Choroid plexus epithelial cell (primary cell): ENCODE data around the gene CECR2.
A peak's percentile ranks its signal among the peaks of the same experiment; 100 is the strongest.

Experiments
- DNase-seq: peaks from one replicate; pipeline ENCODE4 v3.0.0-alpha.2; 2010; ENCODE audit warnings: low read depth
- H3K4me3 ChIP-seq: 2 replicates; pipeline ENCODE4 v1.5.1; 2011; ENCODE audit warnings: low read depth, mild to moderate bottlenecking, control low read depth, low read length, moderate library complexity
- TF ChIP-seq, protein P1 (sequence below): conservative IDR thresholded peaks from 2 replicates; pipeline ENCODE4 v1.5.1; 2011; ENCODE audit warnings: low read depth, mild to moderate bottlenecking, control low read depth, inconsistent platforms, low read length, moderate library complexity

The CECR2 gene

DNA sequence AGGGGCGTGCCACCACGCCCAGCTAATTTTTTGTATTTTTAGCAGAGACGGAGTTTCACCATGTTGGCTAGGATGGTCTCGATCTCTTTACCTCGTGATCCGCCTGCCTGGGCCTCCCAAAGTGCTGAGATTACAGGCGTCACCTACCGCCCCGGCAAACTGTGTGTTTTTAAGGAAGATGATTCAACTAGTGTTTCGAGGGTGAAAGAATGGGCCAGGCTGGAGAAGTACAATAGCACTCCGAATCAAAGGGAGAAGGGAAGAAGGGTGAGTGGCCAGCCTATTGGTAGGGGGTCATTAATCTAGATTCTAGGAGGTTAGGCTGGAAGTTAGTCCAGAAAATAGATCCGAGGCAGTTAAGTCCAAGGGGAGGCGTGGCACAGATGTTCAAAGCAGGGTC lies 2.9 kb upstream of the CECR2 start:
- TF ChIP-seq, protein P1, sequence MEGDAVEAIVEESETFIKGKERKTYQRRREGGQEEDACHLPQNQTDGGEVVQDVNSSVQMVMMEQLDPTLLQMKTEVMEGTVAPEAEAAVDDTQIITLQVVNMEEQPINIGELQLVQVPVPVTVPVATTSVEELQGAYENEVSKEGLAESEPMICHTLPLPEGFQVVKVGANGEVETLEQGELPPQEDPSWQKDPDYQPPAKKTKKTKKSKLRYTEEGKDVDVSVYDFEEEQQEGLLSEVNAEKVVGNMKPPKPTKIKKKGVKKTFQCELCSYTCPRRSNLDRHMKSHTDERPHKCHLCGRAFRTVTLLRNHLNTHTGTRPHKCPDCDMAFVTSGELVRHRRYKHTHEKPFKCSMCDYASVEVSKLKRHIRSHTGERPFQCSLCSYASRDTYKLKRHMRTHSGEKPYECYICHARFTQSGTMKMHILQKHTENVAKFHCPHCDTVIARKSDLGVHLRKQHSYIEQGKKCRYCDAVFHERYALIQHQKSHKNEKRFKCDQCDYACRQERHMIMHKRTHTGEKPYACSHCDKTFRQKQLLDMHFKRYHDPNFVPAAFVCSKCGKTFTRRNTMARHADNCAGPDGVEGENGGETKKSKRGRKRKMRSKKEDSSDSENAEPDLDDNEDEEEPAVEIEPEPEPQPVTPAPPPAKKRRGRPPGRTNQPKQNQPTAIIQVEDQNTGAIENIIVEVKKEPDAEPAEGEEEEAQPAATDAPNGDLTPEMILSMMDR = no peak
- no peak overlapping the region for H3K4me3 ChIP-seq
- DNase-seq = no peak

DNA sequence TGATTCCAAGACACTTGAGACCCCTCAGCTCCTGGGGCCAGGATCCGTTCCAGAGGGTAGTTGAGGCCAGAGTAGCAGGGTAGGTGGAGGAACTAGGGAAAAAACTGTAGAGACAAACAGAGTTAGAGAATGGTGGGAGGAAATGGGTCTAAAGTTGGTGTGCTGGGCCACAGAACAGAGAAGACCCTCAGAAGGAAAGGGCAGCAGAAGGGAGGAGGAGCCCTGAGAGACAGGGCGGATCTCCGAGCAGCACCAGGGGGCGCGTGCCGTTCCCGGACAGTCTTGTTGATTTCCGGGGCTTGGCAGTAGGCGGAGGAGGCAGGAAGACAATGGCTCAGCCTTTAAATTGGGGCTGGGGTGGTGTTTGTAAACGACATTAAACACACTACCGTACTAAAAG lies 2.4 kb upstream of the CECR2 start:
- peak; percentile 46 for DNase-seq
- TF ChIP-seq, protein P1 = peak; percentile 54
- no peak overlapping the region for H3K4me3 ChIP-seq

DNA sequence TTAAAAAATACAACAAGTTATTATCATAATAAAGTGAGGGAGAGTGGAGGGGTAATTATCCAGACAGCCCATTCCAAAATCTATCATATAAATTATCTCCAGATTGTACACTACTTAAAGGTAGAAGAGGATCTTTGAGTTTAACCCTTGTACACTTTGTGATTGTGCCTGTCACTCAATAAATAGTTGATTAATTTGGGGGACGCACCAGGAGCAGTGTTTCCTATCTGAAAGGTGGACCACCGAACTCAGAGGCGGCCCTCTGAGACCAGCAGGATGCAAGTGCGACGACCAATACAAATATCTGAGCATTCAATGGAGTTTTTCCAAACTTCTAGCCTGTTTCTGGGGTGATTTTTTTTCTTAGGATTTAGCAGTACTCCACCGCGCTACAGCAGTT lies 1.1 kb upstream of the CECR2 start:
- TF ChIP-seq, protein P1 = no peak
- peak overlapping the region; percentile 48 for H3K4me3 ChIP-seq
- DNase-seq = no peak

DNA sequence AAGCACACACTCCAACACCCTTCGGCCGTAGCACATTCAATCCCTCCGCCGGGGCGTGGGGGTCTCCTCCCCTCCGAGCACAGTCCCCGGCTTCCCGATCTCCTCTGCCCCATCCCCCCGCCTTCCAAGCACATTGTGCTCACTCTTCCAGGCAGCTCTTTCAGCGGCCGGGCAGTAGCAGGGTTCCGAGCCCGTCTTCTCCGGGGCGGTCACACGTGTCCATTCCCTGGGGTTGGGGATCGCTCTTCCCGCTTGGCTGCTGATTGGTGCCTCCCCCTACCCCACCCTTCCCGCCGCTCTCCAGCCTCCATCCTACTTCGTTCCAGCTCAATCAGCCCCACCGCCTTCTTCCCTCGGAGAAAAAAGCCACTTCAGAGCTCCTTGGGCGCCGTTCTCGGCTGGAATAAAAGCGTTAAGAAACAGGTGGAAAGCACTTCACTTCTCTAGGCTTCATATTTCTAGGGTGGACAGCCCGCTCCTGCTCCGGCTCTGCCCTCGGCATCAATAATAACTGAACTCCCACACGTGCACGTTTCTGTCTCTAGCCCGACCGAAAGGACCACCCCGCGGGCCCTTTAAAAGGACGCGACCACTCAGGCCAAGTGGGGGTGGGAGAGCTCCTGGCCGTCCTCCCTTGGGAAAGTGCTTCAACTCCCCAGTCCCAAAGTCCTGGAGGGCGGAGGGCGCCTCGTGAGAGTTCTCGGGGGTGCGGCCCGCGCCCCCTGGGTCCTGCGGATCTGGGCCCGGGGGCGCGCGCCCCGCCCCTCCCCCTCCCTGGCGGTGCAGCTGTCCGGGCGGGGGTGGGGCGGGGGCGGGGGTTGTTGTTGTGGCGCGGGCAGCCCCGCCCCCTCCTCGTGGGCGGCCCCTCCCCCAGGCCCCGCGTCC lies 464 bp upstream of the CECR2 start:
- TF ChIP-seq, protein P1 = no peak
- peak; percentile 40 for DNase-seq
- peak overlapping the region; percentile 48 for H3K4me3 ChIP-seq

DNA sequence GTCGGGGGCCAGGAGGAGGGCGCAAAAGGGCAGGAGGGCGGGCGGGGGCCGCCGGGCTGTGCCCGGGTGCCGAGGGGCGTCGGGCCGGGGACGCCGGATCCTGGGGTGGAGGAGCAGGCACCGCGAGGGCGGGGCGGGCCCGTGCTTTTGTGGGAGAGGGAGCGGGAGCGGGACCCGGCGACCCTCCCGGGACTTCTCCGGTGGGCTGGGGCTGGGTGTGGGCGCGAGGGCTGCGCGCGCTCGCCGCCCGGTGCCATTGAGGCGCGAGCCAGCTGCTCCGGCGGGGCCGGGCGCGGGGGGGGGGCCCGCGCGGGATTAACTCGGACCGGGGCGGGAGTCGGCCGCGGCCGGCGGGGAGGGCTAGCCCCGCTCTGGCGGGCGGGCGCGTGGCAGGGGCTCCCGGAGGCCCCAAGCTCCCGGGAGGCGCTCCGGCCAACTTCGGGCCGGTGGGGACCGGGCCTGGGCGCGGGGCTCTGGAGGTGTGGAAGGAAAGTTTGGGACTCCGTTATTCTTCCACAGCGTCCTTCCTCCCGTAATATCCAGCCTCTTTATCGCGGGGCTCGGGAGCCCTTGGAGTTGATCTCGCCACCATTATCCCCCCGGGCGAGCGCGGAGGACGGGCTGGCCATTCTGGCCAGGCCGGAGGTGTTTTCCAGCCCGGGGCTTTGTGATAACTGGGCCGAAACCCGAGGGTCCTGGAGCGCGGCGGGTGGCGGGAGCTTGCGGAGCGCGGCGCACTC lies 936 bp downstream of the CECR2 start:
- TF ChIP-seq, protein P1 = no peak
- no peak for DNase-seq
- peak overlapping the region; percentile 55 for H3K4me3 ChIP-seq

DNA sequence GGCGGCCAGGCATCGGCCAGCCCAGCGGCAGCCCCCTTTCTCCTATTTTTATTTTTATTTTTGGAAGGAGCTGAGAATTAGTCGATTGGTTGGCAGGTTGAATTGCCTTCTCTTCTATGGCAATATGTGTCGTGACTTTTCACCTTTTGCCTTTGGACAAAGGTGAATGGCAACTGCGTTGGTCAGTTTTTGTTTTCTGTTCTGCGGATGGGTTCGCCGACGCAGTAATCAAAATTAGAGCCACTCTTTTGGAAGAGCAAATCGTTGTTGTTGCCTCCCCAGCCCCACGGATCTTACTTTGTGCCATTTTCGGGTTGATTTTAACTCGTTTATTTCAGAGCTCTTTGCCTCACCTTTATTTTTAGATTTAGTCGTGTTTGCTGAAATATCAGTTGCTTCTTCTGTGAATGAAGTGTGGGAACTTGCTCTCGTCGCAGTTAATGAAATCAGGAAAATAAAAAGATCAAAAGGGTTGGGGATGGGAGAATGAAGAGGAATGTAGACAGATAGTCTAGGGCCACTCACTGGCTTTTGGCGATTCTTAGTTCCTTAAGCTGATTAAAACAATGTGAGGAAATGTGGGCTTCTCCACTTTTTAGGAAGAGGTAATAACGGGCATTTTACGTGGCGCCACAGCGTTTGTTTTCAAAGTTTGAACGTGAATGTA lies 1.6 kb downstream of the CECR2 start:
- DNase-seq = no peak
- H3K4me3 ChIP-seq = peak overlapping the region; percentile 55

More for the DNA sequence above, 1.6 kb downstream of the CECR2 start:
- TF ChIP-seq, protein P1 = no peak
